HG03175 (cell line): ENCODE results near the gene LCN10.

Source experiments
- ATAC-seq: cut with Tn5 transposase; IDR thresholded peaks from one replicate; pipeline ENCODE4 v1.9.1; 2021; ENCODE audit warnings: mild to moderate bottlenecking, moderate library complexity; ENCODE audit not compliant: unreplicated experiment

Gene LCN10

GRCh38 chr9:136690104-136690805, 52.5 kb downstream of the LCN10 start:
- no peak for ATAC-seq

GRCh38 chr9:136689108-136689460, 53.7 kb downstream of the LCN10 start:
- ATAC-seq = no peak

GRCh38 chr9:136688274-136689107, 54.2 kb downstream of the LCN10 start:
- no peak for ATAC-seq
